Testis (tissue), 3 donors: Measurements from ENCODE around the gene EML4. TPM values are rescaled to one million over a fixed set of nuclear protein-coding genes. Genes with fewer than 3 reads are reported as not detected.

Source experiments
- DNase-seq: peaks from one replicate; pipeline ENCODE4 v3.0.0-alpha.2; 2019
- H3K27ac ChIP-seq, 2 donors: fragments of 200-600 bp; sonication (generic); one replicate each; pipeline ENCODE4 v1.5.1; 2019
- H3K27me3 ChIP-seq: fragments of 200-600 bp; sonication (generic); one replicate; pipeline ENCODE4 v1.5.1; 2019
- H3K36me3 ChIP-seq: fragments of 200-600 bp; sonication (generic); one replicate; pipeline ENCODE4 v1.5.1; 2017; ENCODE audit warnings: low read depth; ENCODE audit errors: missing control alignments
- H3K4me1 ChIP-seq: fragments of 200-600 bp; sonication (generic); one replicate; pipeline ENCODE4 v1.5.1; 2019
- H3K4me3 ChIP-seq, 2 donors: fragments of 200-600 bp; sonication (generic); one replicate each; pipeline ENCODE4 v1.5.1; 2017 to 2019
- H3K9me3 ChIP-seq: fragments of 200-600 bp; sonication (generic); one replicate; pipeline ENCODE4 v1.5.1; 2017
- POLR2A ChIP-seq: fragments of 450-650 bp; IDR thresholded peaks from one replicate; pipeline ENCODE4 v1.6.1; 2017; ENCODE audit warnings: antibody characterized with exemption, mild to moderate bottlenecking, moderate library complexity
- WGBS, 2 donors: methylation state at CpG; one replicate each; pipeline ENCODE4 v1.1.5; 2018; 5-methylcytosine and 5-hydroxymethylcytosine counted together
- intact Hi-C: fragments of 100-400 bp; cut with DNase I; formaldehyde crosslinking; loops from one replicate; pipeline ENCODE4 v1.15.1; 2023; ENCODE audit warnings: low total_unique reads
- polyA plus RNA-seq: library from polyadenylated mRNA; stranded (reverse); fragments of 350-450 nt; fragmentation: Illumina TruSeq; extraction: RNeasy Lipid Tissue Mini Kit (QIAGEN cat#74804); gene quantifications from one replicate; pipeline ENCODE4 v1.2.3, GENCODE V29; 2014; ENCODE audit warnings: low read depth, low replicate concordance; ENCODE audit not compliant: insufficient read depth
- total RNA-seq, 2 donors: library from RNA; depleted of rRNA; stranded (reverse); fragments of >200 nt; gene quantifications; one replicate each; pipeline ENCODE4 v1.2.3, GENCODE V29; 2016
- TF ChIP-seq, protein P1 (sequence below), 3 experiments: fragments of 450-650 bp in 2 of 3; fragments of 200-600 bp in 1 of 3; sonication (generic) in 1 of 3; IDR thresholded peaks; one replicate each; pipeline ENCODE4 v1.5.1; 2016 to 2019; ENCODE audit warnings: antibody characterized with exemption in 3 of 3, mild to moderate bottlenecking in 2 of 3, moderate library complexity in 1 of 3

EML4 gene
- total and polyA plus RNA-seq, 3 donors from 2014 or later: 49.0 to 71.0 (median 67.1) TPM

DNA sequence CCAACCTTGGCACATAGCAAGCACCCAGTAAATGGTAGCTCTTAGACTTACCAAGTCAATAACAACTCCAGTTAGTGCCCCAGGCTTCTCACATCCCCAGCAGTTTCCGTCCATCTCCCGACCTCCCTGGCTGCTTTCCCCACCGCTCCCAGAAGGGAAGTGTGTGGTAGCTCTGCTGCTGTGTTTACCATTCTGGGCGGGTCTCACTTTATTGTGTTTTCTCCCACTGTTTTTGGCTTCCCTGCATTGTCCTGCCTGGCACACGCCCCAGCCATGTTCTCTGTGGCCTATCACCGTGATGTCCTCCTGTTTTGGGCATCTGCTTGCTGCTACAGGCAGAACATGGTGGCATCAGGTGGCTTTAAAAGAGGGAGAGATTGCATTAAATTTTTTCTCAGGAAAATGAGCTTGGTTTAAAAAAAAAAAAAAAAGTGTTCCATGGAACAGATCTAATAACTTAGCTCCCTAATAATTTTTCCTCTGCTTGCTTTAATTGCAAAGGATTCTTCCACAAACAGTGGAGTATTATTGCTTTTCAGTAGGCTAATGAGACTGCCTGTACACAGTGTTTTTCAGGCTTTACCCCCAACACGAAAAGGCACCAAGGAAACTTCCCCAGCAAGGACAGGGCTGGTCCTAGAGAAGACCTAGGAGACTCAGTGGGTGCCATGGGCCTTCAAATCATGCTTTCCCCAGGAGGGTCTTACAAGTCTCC, 199.8 kb downstream of the EML4 start:
- intact Hi-C loops: no loop called here
- WGBS, 2 donors: 49 to 58% methylated on average over 7 of the region's 7 CpGs
- DNase-seq: no peak
- TF ChIP-seq, protein P1, sequence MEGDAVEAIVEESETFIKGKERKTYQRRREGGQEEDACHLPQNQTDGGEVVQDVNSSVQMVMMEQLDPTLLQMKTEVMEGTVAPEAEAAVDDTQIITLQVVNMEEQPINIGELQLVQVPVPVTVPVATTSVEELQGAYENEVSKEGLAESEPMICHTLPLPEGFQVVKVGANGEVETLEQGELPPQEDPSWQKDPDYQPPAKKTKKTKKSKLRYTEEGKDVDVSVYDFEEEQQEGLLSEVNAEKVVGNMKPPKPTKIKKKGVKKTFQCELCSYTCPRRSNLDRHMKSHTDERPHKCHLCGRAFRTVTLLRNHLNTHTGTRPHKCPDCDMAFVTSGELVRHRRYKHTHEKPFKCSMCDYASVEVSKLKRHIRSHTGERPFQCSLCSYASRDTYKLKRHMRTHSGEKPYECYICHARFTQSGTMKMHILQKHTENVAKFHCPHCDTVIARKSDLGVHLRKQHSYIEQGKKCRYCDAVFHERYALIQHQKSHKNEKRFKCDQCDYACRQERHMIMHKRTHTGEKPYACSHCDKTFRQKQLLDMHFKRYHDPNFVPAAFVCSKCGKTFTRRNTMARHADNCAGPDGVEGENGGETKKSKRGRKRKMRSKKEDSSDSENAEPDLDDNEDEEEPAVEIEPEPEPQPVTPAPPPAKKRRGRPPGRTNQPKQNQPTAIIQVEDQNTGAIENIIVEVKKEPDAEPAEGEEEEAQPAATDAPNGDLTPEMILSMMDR (IDR thresholded peaks at IDR 0.05): no peak
- no peak for TF ChIP-seq POLR2A
- H3K9me3 ChIP-seq: no peaks in the 10 kb centered on the region
- peaks cover 28% of the 10 kb centered on the region for H3K4me1 ChIP-seq
- H3K27me3 ChIP-seq: no peaks in the 10 kb centered on the region
- peak overlapping the region in 1 of 2 donors; percentile 51 for H3K27ac ChIP-seq
- no peak overlapping the region for H3K4me3 ChIP-seq
- no peaks in the 10 kb centered on the region for H3K36me3 ChIP-seq

DNA sequence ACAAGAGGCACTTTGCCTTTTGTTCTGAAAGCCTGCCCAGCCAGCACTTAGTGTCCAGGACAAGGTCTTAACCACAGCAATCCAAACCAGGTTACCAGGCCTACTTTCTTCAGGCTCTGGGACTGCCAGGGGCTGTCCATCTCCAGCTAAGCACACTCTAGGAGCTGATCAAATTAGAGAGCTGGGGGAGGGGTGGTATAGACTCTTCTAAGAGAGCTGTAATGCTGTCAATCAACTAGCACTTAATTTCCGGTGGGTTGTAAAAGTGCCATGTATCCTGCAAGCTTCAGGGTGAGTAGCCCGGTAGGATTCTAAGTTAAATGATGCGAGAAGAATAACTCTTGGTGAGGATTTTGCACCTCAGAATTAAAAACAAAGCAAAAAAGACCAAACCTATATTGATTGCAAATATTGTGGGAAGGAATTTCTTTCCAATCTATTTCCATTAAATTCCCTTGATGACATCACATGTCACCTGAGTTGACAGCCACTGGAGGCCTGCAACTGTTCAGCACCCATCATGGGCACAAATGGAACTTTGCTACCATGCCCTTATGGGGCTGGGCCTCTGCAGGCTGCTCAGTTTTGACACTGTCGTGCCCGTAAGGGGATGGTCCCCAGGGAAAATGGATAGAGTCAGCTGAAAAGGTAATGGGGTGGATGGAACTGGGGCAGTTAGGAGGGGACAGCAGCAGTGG, 200.5 kb downstream of the EML4 start:
- peak overlapping the region in 1 of 2 donors; percentile 51 for H3K27ac ChIP-seq
- intact Hi-C loops: no loop called here

DNA sequence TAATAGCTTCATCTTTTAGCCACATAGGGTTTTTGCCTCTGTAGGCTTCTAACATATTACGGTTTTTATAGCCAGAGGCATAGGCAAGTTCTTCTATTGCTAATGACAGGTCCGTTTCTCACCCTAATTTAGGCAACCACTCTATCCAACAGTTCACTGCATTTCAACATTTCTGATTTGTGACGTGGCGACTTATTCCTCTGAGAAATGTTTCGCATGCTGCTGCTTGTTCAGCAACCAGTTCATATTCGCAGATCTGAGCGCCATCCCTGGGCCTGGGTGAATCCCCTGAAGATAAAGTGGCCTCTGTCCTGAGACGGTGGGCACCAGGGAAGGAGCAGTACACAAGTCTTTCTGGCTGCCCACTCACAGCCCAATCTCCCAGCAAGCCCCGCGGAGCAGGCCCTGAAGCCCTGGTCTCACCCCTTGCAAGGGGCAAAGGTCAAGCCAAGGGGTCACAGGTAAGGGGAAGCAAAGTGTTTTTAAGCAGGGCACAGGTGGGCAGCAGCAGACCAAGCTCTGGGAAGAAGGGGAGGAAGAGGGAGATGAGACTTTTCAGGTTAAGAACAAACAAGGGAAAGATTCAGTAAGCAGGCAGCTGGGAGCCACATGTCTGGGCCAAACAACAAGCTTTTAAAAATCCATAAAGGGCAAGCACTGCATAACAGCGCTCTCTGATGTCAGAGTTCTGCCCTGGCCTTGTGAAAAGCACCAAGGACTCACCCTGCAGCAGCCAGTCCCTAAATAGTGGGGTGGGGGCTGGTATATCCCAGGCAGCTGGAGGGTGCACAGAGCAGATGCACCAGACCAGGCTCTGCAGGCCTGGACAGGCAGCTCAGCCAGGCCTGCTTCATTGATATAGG, 202.7 kb downstream of the EML4 start:
- H3K9me3 ChIP-seq: no peaks in the 10 kb centered on the region
- peaks cover 28% of the 10 kb centered on the region for H3K4me1 ChIP-seq
- H3K36me3 ChIP-seq: no peaks in the 10 kb centered on the region
- no peaks in the 10 kb centered on the region for H3K27me3 ChIP-seq
- H3K27ac ChIP-seq: peak overlapping the region in 1 of 2 donors; percentile 37
- peak; percentile 33 for DNase-seq
- no peak overlapping the region for H3K4me3 ChIP-seq
- WGBS, 2 donors: 84 to 89% methylated on average over 11 of the region's 11 CpGs
- no peak for TF ChIP-seq POLR2A
- TF ChIP-seq, protein P1 (IDR thresholded peaks at IDR 0.05): no peak
- intact Hi-C loops: no loop called here

More for the DNA sequence above, 200.5 kb downstream of the EML4 start:
- DNase-seq: no peak
- Histone ChIP-seq H3K4me1 (peaks cover 28% of the 10 kb centered on the region), H3K27me3 (no peaks in the 10 kb centered on the region), H3K36me3 (no peaks in the 10 kb centered on the region), H3K9me3 (no peaks in the 10 kb centered on the region), H3K4me3 (no peak overlapping the region)
- WGBS, 2 donors: 92 to 93% methylated on average over 5 of the region's 5 CpGs
- TF ChIP-seq, protein P1 (IDR thresholded peaks at IDR 0.05): no peak
- no peak for TF ChIP-seq POLR2A

DNA sequence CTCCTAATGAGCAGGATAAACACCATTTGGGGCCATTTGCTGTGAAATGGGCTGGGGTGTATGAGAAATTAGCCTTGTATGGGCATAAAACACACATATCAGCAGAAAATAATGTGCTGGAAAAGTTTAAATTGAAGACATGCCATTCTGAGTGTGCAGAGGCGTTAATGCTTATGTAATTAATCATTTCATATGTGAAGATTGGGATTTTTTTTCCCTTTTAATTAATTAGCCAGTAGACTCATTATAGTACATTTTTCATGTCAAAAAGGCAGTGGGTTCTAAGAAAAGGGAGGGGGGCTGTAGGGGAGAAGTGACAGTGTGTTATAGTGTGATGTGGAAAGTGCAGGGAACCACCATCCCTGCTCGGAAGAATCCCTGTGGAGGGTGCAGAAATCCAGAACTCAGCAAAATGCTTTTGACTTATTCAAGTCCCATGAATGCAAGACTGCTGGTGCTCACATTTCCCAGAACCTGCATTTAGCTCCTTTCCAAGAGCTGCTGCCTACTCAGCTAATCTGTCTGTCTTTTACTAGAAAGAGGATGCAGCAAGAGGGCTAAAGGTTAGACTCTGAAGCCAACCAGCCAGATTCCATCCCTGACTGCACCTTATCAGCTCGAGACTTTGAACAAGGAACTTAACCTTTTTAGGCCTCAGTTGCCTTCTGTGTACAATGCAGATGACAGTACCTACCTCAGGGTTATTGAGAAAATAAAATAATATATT, 203.5 kb downstream of the EML4 start:
- TF ChIP-seq, protein P1 (IDR thresholded peaks at IDR 0.05): no peak
- no peak for TF ChIP-seq POLR2A
- no peak for DNase-seq
- H3K27me3 ChIP-seq: no peaks in the 10 kb centered on the region
- intact Hi-C loops: no loop called here
- peaks cover 25% of the 10 kb centered on the region for H3K4me1 ChIP-seq
- H3K27ac ChIP-seq: peak overlapping the region in 1 of 2 donors; percentile 37
- 61 to 84% methylated on average over 3 of the region's 3 CpGs for WGBS, 2 donors
- H3K9me3 ChIP-seq: no peaks in the 10 kb centered on the region
- no peaks in the 10 kb centered on the region for H3K36me3 ChIP-seq
- no peak overlapping the region for H3K4me3 ChIP-seq
